GM12878 (cell line): ENCODE results near the gene HNRNPA0. TPM values are rescaled to one million over a fixed set of nuclear protein-coding genes. Genes with fewer than 3 reads are reported as not detected.

Experiments
- ATF2 ChIP-seq: IDR thresholded peaks from 2 replicates; pipeline ENCODE4 v1.6.1; 2012; ENCODE audit warnings: low read length, inconsistent platforms
- BCL11A ChIP-seq: IDR thresholded peaks from 2 replicates; pipeline ENCODE4 v1.6.1; 2011; ENCODE audit warnings: low read depth, low read length
- CREB1 ChIP-seq: IDR thresholded peaks from 2 replicates; pipeline ENCODE4 v1.6.1; 2012; ENCODE audit warnings: low read depth, mild to moderate bottlenecking, inconsistent platforms
- FOS ChIP-seq: IDR thresholded peaks from 3 replicates; pipeline ENCODE4 v1.6.1; 2011; ENCODE audit warnings: borderline replicate concordance; ENCODE audit not compliant: insufficient read length; ENCODE audit errors: extremely low read depth
- FOXK2 ChIP-seq: fragments of 450-650 bp; IDR thresholded peaks from 2 replicates; pipeline ENCODE4 v1.6.1; 2017; ENCODE audit warnings: mild to moderate bottlenecking, moderate library complexity
- GABPA ChIP-seq: IDR thresholded peaks from 2 replicates; pipeline ENCODE4 v1.6.1; 2014; ENCODE audit warnings: antibody characterized with exemption, low read depth, mild to moderate bottlenecking, inconsistent platforms
- HDAC6 ChIP-seq: fragments of 200-600 bp; sonication (generic); IDR thresholded peaks from one replicate; pipeline ENCODE4 v1.8.0; 2017; ENCODE audit warnings: antibody characterized with exemption; ENCODE audit not compliant: unreplicated experiment
- IKZF1 ChIP-seq: fragments of 450-650 bp; conservative IDR thresholded peaks from 2 replicates; pipeline ENCODE4 v1.6.1; 2017; ENCODE audit warnings: antibody characterized with exemption, mild to moderate bottlenecking
- IRF4 ChIP-seq: IDR thresholded peaks from 2 replicates; pipeline ENCODE4 v1.6.1; 2011; ENCODE audit warnings: low read depth, low read length
- IRF5 ChIP-seq: fragments of 450-650 bp; IDR thresholded peaks from 2 replicates; pipeline ENCODE4 v1.6.1; 2017; ENCODE audit warnings: borderline replicate concordance
- JUND ChIP-seq: IDR thresholded peaks from 2 replicates; pipeline ENCODE4 v1.6.1; 2012; ENCODE audit warnings: low read depth, mild to moderate bottlenecking, low read length, improper control_type of control experiment, moderate library complexity
- MEF2A ChIP-seq: IDR thresholded peaks from 2 replicates; pipeline ENCODE4 v1.6.1; 2011; ENCODE audit warnings: low read depth, mild to moderate bottlenecking, low read length, moderate library complexity; ENCODE audit not compliant: insufficient read depth
- NBN ChIP-seq: fragments of 450-650 bp; IDR thresholded peaks from 2 replicates; pipeline ENCODE4 v1.6.1; 2016
- NFIC ChIP-seq: IDR thresholded peaks from 2 replicates; pipeline ENCODE4 v1.6.1; 2012; ENCODE audit warnings: low read depth, mild to moderate bottlenecking, inconsistent platforms, low read length, moderate library complexity
- NKRF ChIP-seq: fragments of 450-650 bp; conservative IDR thresholded peaks from 2 replicates; pipeline ENCODE4 v1.6.1; 2017; ENCODE audit warnings: mild to moderate bottlenecking, moderate library complexity
- PKNOX1 ChIP-seq: fragments of 450-650 bp; IDR thresholded peaks from 2 replicates; pipeline ENCODE4 v1.6.1; 2016; ENCODE audit warnings: mild to moderate bottlenecking
- PML ChIP-seq: IDR thresholded peaks from 2 replicates; pipeline ENCODE4 v1.6.1; 2012; ENCODE audit warnings: low read length, inconsistent platforms
- POU2F2 ChIP-seq: IDR thresholded peaks from 3 replicates; pipeline ENCODE4 v1.6.1; 2011; ENCODE audit warnings: low read depth, mild to moderate bottlenecking, low read length, borderline replicate concordance
- RB1 ChIP-seq: fragments of 450-650 bp; formaldehyde crosslinking; IDR thresholded peaks from 2 replicates; pipeline ENCODE4 v1.6.1; 2017; ENCODE audit warnings: mild to moderate bottlenecking, borderline replicate concordance
- SP1 ChIP-seq: IDR thresholded peaks from one replicate; pipeline ENCODE4 v1.6.1; 2011; ENCODE audit warnings: low read depth, low read length
- STAT3 ChIP-seq: IDR thresholded peaks from 2 replicates; pipeline ENCODE4 v1.6.1; 2011; ENCODE audit warnings: low read depth, low read length, improper control_type of control experiment
- TAF1 ChIP-seq: IDR thresholded peaks from 2 replicates; pipeline ENCODE4 v1.6.1; 2011; ENCODE audit warnings: mild to moderate bottlenecking, low read depth, low read length, borderline replicate concordance
- TCF12 ChIP-seq: IDR thresholded peaks from 2 replicates; pipeline ENCODE4 v1.6.1; 2011; ENCODE audit warnings: low read depth, mild to moderate bottlenecking, low read length
- TCF3 ChIP-seq: IDR thresholded peaks from 2 replicates; pipeline ENCODE4 v1.6.1; 2012; ENCODE audit warnings: low read depth, mild to moderate bottlenecking, low read length, borderline replicate concordance; ENCODE audit not compliant: insufficient read depth
- ZBTB33 ChIP-seq: fragments of 450-650 bp; IDR thresholded peaks from 2 replicates; pipeline ENCODE4 v1.6.1; 2017; ENCODE audit warnings: mild to moderate bottlenecking
- polyA plus RNA-seq, 11 experiments: library from polyadenylated mRNA; depleted of rRNA in 4 of 11; unstranded in 6 of 11; stranded (reverse) in 5 of 11; fragments of >200 nt; fragmentation: Nextera tagmentation in 4 of 11; fragmentation: Illumina TruSeq in 1 of 11; extraction: Ambion mirVana in 4 of 11; extraction: Trizol in 1 of 11; gene quantifications; 1 replicate in 1 of 11; 2 replicates in 10 of 11; pipeline versions ENCODE4 v1.2.1 to v1.2.3, GENCODE V29; 2011 to 2016; ENCODE audit warnings: inconsistent platforms in 2 of 11, missing spikeins in 2 of 11, low read depth in 1 of 11
- total RNA-seq, 4 experiments: library from RNA; depleted of rRNA in 3 of 4; stranded (reverse); fragments of >200 nt in 3 of 4; fragmentation: Illumina TruSeq in 1 of 4; extraction: Trizol in 1 of 4; gene quantifications; 2 replicates each; pipeline versions ENCODE4 v1.2.1 to v1.2.3, GENCODE V29; 2013 to 2021

Gene HNRNPA0
- total and polyA plus RNA-seq, 10 of the 15 experiments (the other 5 are each of a cell fraction or from before 2014, with no cell fraction given) = 6.3 to 45.0 (median 12.5) TPM

- TF ChIP-seq PKNOX1 = peak; percentile 14; the same call in 1 of the 2 replicates
- TF ChIP-seq HDAC6 = no peak
- TF ChIP-seq JUND = 0 out of 2 replicates have a peak, but pooled peaks have one; percentile 55
- peak; percentile 87 for TF ChIP-seq ATF2
- TF ChIP-seq FOXK2 = no peak
- TF ChIP-seq TCF3 = peak; percentile 89; the same call in 1 of the 2 replicates
- TF ChIP-seq NKRF = no peak
- TF ChIP-seq IRF5 = no peak
- no peak for TF ChIP-seq STAT3
- peak; percentile 57 for TF ChIP-seq SP1
- no peak for TF ChIP-seq RB1
- TF ChIP-seq POU2F2 = peak; percentile 73; the same call in 1 of the 3 replicates
- TF ChIP-seq MEF2A = 0 out of 2 replicates have a peak, but pooled peaks have one; percentile 40
- no peak for TF ChIP-seq ZBTB33
- peak; percentile 83 for TF ChIP-seq TCF12
- TF ChIP-seq NFIC = peak; percentile 90
- peak; percentile 61 for TF ChIP-seq IKZF1
- TF ChIP-seq TAF1 = no peak
- peak; percentile 87 for TF ChIP-seq BCL11A
- 0 out of 2 replicates have a peak, but pooled peaks have one; percentile 28 for TF ChIP-seq NBN
- TF ChIP-seq CREB1 = peak; percentile 68; the same call in 1 of the 2 replicates
- TF ChIP-seq GABPA = peak; percentile 48
- peak; percentile 97 for TF ChIP-seq IRF4
- TF ChIP-seq PML = peak; percentile 81
- no peak for TF ChIP-seq FOS
Observed at GRCh38 chr5:137758715-137759306, 4.6 kb upstream of the HNRNPA0 start (continued).
